K562 (cell line): ENCODE measurements around the gene PA2G4. TPM values are rescaled to one million over a fixed set of nuclear protein-coding genes. Genes with fewer than 3 reads are reported as not detected.

ENCODE experiments used
- CCAR2 ChIP-seq: fragments of 200-400 bp; formaldehyde crosslinking; IDR thresholded peaks from 2 replicates; pipeline ENCODE4 v1.6.1; 2017; ENCODE audit warnings: mild to moderate bottlenecking, low read depth, low read length
- EGR1 ChIP-seq: fragments of 450-650 bp; conservative IDR thresholded peaks from 2 replicates; pipeline ENCODE4 v1.6.1; 2017; ENCODE audit warnings: mild to moderate bottlenecking
- ILF3 ChIP-seq: fragments of 450-650 bp; IDR thresholded peaks from 2 replicates; pipeline ENCODE4 v1.6.1; 2018; ENCODE audit warnings: antibody characterized with exemption, mild to moderate bottlenecking, moderate library complexity, borderline replicate concordance
- SRSF9 ChIP-seq: fragments of 200-400 bp; formaldehyde crosslinking; IDR thresholded peaks from 2 replicates; pipeline ENCODE4 v1.6.1; 2017; ENCODE audit warnings: low read depth, low read length, borderline replicate concordance
- ZSCAN29 ChIP-seq: fragments of 450-650 bp; IDR thresholded peaks from 2 replicates; pipeline ENCODE4 v1.6.1; 2017
- ZSCAN32 ChIP-seq: fragments of 450-650 bp; formaldehyde crosslinking; IDR thresholded peaks from 2 replicates; pipeline ENCODE4 v1.4.0; 2020; ENCODE audit warnings: mild to moderate bottlenecking, moderate library complexity
- polyA plus RNA-seq, 8 experiments: library from polyadenylated mRNA; depleted of rRNA in 4 of 8; stranded (reverse) in 5 of 8; unstranded in 3 of 8; fragments of >200 nt; fragmentation: Nextera tagmentation in 2 of 8; fragmentation: Illumina TruSeq in 1 of 8; extraction: Ambion mirVana in 2 of 8; extraction: Trizol in 1 of 8; gene quantifications; 2 replicates each; pipeline versions ENCODE4 v1.2.1 to v1.2.3, GENCODE V29; 2011 to 2014; ENCODE audit warnings: inconsistent platforms in 1 of 8, missing spikeins in 1 of 8
- total RNA-seq, 7 experiments: library from RNA; depleted of rRNA in 6 of 7; stranded (reverse); fragments of >200 nt in 6 of 7; fragmentation: Illumina TruSeq in 2 of 7; extraction: Trizol in 2 of 7; gene quantifications; 2 replicates each; pipeline versions ENCODE4 v1.2.1 to v1.2.3, GENCODE V29; 2011 to 2021; ENCODE audit warnings: low replicate concordance in 1 of 7
- TF ChIP-seq, protein P1 (sequence below), 2 experiments: fragments of 450-650 bp in 1 of 2; sonication (generic) in 1 of 2; formaldehyde crosslinking in 1 of 2; IDR thresholded peaks; 2 replicates each; pipeline versions ENCODE4 v1.7.1 to v1.9.0; 2016 to 2022; ENCODE audit warnings: inconsistent platforms in 1 of 2, mild to moderate bottlenecking in 1 of 2, missing genetic modification reagents in 1 of 2
- TF ChIP-seq, protein P2 (sequence below): fragments of 250-450 bp; sonication (Bioruptor Pico); IDR thresholded peaks from 2 replicates; pipeline ENCODE4 v1.4.0; 2020; ENCODE audit warnings: mild to moderate bottlenecking, moderate library complexity, borderline replicate concordance

The PA2G4 gene
- total and polyA plus RNA-seq, 9 of the 15 experiments (the other 6 are each of a cell fraction or from before 2014, with no cell fraction given) = 230 to 925 (median 638) TPM

- TF ChIP-seq ILF3 = no peak
- TF ChIP-seq, protein P1, sequence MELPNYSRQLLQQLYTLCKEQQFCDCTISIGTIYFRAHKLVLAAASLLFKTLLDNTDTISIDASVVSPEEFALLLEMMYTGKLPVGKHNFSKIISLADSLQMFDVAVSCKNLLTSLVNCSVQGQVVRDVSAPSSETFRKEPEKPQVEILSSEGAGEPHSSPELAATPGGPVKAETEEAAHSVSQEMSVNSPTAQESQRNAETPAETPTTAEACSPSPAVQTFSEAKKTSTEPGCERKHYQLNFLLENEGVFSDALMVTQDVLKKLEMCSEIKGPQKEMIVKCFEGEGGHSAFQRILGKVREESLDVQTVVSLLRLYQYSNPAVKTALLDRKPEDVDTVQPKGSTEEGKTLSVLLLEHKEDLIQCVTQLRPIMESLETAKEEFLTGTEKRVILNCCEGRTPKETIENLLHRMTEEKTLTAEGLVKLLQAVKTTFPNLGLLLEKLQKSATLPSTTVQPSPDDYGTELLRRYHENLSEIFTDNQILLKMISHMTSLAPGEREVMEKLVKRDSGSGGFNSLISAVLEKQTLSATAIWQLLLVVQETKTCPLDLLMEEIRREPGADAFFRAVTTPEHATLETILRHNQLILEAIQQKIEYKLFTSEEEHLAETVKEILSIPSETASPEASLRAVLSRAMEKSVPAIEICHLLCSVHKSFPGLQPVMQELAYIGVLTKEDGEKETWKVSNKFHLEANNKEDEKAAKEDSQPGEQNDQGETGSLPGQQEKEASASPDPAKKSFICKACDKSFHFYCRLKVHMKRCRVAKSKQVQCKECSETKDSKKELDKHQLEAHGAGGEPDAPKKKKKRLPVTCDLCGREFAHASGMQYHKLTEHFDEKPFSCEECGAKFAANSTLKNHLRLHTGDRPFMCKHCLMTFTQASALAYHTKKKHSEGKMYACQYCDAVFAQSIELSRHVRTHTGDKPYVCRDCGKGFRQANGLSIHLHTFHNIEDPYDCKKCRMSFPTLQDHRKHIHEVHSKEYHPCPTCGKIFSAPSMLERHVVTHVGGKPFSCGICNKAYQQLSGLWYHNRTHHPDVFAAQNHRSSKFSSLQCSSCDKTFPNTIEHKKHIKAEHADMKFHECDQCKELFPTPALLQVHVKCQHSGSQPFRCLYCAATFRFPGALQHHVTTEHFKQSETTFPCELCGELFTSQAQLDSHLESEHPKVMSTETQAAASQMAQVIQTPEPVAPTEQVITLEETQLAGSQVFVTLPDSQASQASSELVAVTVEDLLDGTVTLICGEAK (IDR thresholded peaks at IDR 0.05) = 0 out of 2 replicates have a peak, but pooled peaks have one; percentile 45
- TF ChIP-seq, protein P1 (CRISPR knock-in tag; IDR thresholded peaks at IDR 0.05) = no peak
- TF ChIP-seq, protein P2, sequence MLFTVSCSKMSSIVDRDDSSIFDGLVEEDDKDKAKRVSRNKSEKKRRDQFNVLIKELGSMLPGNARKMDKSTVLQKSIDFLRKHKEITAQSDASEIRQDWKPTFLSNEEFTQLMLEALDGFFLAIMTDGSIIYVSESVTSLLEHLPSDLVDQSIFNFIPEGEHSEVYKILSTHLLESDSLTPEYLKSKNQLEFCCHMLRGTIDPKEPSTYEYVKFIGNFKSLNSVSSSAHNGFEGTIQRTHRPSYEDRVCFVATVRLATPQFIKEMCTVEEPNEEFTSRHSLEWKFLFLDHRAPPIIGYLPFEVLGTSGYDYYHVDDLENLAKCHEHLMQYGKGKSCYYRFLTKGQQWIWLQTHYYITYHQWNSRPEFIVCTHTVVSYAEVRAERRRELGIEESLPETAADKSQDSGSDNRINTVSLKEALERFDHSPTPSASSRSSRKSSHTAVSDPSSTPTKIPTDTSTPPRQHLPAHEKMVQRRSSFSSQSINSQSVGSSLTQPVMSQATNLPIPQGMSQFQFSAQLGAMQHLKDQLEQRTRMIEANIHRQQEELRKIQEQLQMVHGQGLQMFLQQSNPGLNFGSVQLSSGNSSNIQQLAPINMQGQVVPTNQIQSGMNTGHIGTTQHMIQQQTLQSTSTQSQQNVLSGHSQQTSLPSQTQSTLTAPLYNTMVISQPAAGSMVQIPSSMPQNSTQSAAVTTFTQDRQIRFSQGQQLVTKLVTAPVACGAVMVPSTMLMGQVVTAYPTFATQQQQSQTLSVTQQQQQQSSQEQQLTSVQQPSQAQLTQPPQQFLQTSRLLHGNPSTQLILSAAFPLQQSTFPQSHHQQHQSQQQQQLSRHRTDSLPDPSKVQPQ (CRISPR knock-in tag) = no peak
- no peak for TF ChIP-seq CCAR2
- peak; percentile 88 for TF ChIP-seq ZSCAN29
- TF ChIP-seq EGR1 = no peak
- no peak for TF ChIP-seq SRSF9
- TF ChIP-seq ZSCAN32 = no peak
Measured at GRCh38 chr12:56103823-56104108, 593 bp upstream of the PA2G4 start (continued).
